ENCODE measurements around the gene HDAC4.

Gene HDAC4

DNA sequence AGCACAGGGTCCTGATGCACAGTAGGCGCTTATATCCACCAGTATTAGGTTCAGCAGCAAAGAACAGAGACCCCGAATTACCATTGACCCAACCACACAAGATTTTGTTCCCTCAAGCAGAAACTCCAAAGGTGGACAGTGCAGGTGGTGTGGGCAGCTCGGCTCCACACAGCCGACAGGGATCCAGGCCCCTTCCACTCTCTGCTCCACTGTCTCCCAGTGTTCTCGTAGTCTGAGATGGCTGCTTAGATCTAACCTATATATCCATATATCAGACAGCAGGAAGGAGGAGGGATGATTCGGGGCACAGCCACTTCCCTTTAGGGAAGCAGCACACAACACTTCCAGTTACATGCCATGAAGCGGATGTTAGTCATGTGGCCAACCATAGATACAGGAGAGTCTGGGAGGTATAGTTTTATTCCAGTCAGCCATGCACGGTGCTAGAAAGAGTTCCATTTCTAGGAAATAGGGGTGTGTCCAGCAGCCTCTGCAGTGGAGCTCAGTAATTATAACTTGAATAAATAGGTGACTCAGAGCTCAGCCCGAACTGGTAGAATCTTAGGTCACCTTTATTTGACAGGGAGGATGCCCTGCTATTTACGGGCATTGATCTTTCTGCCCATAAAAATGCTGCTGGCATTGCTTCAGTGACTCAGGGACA lies 394.1 kb downstream of the HDAC4 start:
- TF ChIP-seq CTCF (conservative IDR thresholded peaks at IDR 0.05; ENCODE audit: low read depth, low read length): no peak
- no peak for DNase-seq (ENCODE audit: low read depth)
- H3K4me3 ChIP-seq (ENCODE audit: low read length): no peak overlapping the region

DNA sequence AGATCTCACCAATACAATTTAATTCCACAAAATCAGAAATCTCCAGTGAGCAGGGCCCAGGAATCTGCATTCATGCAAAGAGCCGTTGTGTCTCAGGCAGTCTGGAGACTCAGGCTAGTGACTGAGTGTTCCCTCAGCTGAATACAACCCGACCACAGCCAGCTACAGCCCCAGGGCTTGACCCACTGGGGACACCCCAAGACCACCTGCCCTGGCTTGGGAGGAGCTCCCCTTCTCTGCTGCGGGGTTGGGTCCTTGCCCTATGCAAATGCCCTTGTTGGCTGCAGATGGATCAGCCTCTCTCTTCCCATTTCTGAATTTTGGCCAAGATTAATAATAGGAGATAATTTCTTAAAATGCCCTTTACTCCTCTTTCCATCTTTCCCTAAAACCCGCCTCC lies 395.2 kb downstream of the HDAC4 start:
- H3K4me3 ChIP-seq (ENCODE audit: low read length): no peak overlapping the region
- DNase-seq (ENCODE audit: low read depth): no peak
- no peak for TF ChIP-seq CTCF (conservative IDR thresholded peaks at IDR 0.05; ENCODE audit: low read depth, low read length)

DNA sequence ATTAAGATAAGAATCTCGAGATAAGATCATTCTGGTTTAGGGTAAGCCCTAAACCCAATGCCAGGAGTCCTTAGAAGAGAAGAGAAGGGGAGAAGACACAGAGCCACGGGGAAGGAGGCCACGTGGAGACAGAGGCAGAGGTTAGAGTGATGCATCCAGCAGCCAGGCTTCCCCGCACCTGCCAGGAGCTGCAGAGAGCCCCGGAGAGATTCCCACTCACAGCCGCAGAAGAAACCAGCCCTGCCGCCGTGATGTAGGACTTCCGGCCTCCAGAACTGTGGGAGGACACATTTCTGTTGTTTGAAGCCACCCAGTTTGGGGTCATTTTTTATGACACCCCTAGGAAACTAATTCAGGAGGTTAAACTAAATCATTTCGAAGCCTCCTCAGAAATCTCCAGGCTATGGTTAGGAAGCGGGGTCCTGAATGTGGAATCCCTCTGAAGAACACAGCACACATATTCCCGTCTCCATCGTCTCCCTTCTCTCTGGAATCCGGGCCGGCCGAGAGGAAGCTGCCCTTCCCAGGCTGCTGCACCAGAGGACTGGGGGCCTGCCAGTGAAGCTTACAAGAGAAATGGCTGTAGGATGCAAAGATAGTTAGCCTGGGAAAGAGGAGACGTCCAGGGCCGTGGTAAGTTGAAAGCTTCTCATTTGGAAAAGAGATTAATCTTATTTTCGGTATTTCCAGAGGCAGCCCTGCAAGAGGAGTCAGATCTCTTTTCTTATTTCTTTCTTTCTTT lies 396.4 kb downstream of the HDAC4 start:
- no peak for TF ChIP-seq CTCF (conservative IDR thresholded peaks at IDR 0.05; ENCODE audit: low read depth, low read length)

GRCh38 chr2:239003624-239004273 lies 397.1 kb downstream of the HDAC4 start:
- no peak for TF ChIP-seq CTCF (conservative IDR thresholded peaks at IDR 0.05; ENCODE audit: low read depth, low read length)
- no peak for DNase-seq (ENCODE audit: low read depth)
- H3K4me3 ChIP-seq (ENCODE audit: low read length): no peak overlapping the region

More for the DNA sequence above, 396.4 kb downstream of the HDAC4 start:
- no peak overlapping the region for H3K4me3 ChIP-seq (ENCODE audit: low read length)
- no peak for DNase-seq (ENCODE audit: low read depth)

DNA sequence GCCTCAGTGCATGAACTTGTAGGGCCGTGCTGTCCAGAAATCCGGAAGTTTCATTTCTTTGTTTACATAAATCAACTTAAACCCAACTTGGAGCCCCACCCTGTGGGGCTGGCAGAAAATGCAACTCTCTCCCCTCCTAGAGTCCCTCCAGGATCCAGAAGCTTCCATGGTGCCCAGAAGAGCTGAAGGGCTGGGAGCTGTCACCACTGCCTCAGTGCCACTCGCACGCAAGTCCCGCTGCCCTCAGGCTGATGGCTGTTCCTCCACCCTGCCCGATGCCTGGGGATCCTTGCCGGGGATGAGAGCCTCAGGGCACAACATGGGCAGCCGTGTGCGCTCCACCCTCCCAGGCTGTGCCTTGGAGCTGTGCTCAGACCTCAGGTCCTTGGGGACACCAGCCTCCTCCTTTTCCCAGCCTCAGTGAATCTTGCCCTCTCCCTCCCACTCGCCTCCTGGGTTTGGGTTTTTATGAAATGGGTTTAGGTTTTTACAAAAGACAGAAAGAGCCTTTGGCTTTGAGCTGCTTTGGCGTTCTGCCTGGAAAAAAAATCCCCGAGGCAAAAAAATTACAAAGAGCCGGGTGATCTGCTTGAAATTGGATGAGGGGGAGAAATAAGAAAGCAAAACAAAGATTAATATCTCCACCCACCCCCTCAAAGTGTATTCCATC lies 397.7 kb downstream of the HDAC4 start:
- no peak overlapping the region for H3K4me3 ChIP-seq (ENCODE audit: low read length)
- no peak for DNase-seq (ENCODE audit: low read depth)

GRCh38 chr2:239002591-239002953 lies 398.2 kb downstream of the HDAC4 start:
- H3K4me3 ChIP-seq (ENCODE audit: low read length): no peak overlapping the region
- no peak for TF ChIP-seq CTCF (conservative IDR thresholded peaks at IDR 0.05; ENCODE audit: low read depth, low read length)
- DNase-seq (ENCODE audit: low read depth): no peak

More for the DNA sequence above, 397.7 kb downstream of the HDAC4 start:
- TF ChIP-seq CTCF (conservative IDR thresholded peaks at IDR 0.05; ENCODE audit: low read depth, low read length): no peak

Data from retinal pigment epithelial cell (primary cell).